ENCODE measurements around the gene RAB11FIP3. TPM values are rescaled to one million over a fixed set of nuclear protein-coding genes. Genes with fewer than 3 reads are reported as not detected.

Gene RAB11FIP3
- total RNA-seq, 1 experiment from 2014 or later, result 37.1 TPM

GRCh38 chr16:533391-534123, 108.1 kb downstream of the RAB11FIP3 start:
- Histone ChIP-seq H3K4me2 (ENCODE audit: insufficient read depth, insufficient read length, low read length) (no peak overlapping the region), H3K27ac (ENCODE audit: insufficient read length, low read depth, low read length) (no peak overlapping the region), H3K23ac (ENCODE audit: insufficient read length, low read depth, low read length) (no peak overlapping the region), H3K27me3 (ENCODE audit: insufficient read depth, low read length) (no peaks in the 10 kb centered on the region), H2BK15ac (ENCODE audit: low read depth, low read length) (no peak overlapping the region), H3K79me1 (ENCODE audit: insufficient read depth, low read depth, low read length, poor library complexity, severe bottlenecking) (no peaks in the 10 kb centered on the region), H3K9ac (ENCODE audit: extremely low read depth, insufficient read length, low read length) (no peak overlapping the region), H4K8ac (replicated peaks; ENCODE audit: insufficient read length, low read depth, low read length) (no peak overlapping the region), H4K91ac (ENCODE audit: insufficient read length, low read depth, low read length) (no peak overlapping the region), H4K5ac (ENCODE audit: insufficient read length, low read depth, low read length) (no peak overlapping the region), H3K4ac (ENCODE audit: low read depth, low read length) (no peak overlapping the region), H4K20me1 (ENCODE audit: control insufficient read depth, insufficient read depth, insufficient read length) (peaks cover 6% of the 10 kb centered on the region), H3K23me2 (ENCODE audit: insufficient read length, low read depth, low read length, poor library complexity, severe bottlenecking) (peaks cover 4% of the 10 kb centered on the region), H2BK20ac (ENCODE audit: low read depth, low read length, poor library complexity, severe bottlenecking) (no peak overlapping the region), H3K56ac (ENCODE audit: insufficient read length, low read depth, low read length) (no peak overlapping the region), H2AK5ac (ENCODE audit: insufficient read length, low read length) (no peak overlapping the region), H3K18ac (ENCODE audit: insufficient read length, low read depth, low read length) (no peak overlapping the region), H2BK5ac (ENCODE audit: insufficient read length, low read length) (no peak overlapping the region), H3K4me1 (ENCODE audit: insufficient read depth, low read length) (no peaks in the 10 kb centered on the region; the same call in 1 of the 2 replicates), H3T11ph (ENCODE audit: low read length) (no peak overlapping the region), H3K14ac (ENCODE audit: insufficient read depth, low read length) (no peak overlapping the region; the same call in 1 of the 2 replicates), H2BK120ac (ENCODE audit: low read depth, low read length, poor library complexity, severe bottlenecking) (no peak overlapping the region), H2AFZ (ENCODE audit: low read length) (no peak overlapping the region), H2BK12ac (ENCODE audit: insufficient read length, low read depth, low read length) (no peak overlapping the region), H3K79me2 (ENCODE audit: insufficient read depth, low read length) (peaks cover 20% of the 10 kb centered on the region; the same call in 1 of the 2 replicates), H3K9me3 (ENCODE audit: control insufficient read depth, low read depth, low read length) (no peaks in the 10 kb centered on the region)
- DNase-seq, result peak; percentile 56
- no CpG with 5 or more reads among the region's 30 CpGs for WGBS (ENCODE audit: extremely low coverage, insufficient read length, low lambda C conversion rate)
- Mint-ChIP-seq H3K4me1 (peaks cover 9 to 13% of the 10 kb centered on the region in 2 experiments), H3K4me3 (no peak overlapping the region), H3K36me3 (ENCODE audit: insufficient read depth in 1 of 3, low read depth in 3 of 3) (peaks cover 0 to 13% (median 11%) of the 10 kb centered on the region in 3 experiments; a peak in 4 of 7 replicates), H3K27ac (no peak overlapping the region), H3K27me3 (ENCODE audit: low read depth) (no peaks in the 10 kb centered on the region), H3K9me3 (no peaks in the 10 kb centered on the region)
- TF ChIP-seq CTCF (conservative IDR thresholded peaks at IDR 0.05), result 0 out of 3 replicates have a peak, but pooled peaks have one; percentile 19
